ENCODE data around the gene HMGN5.

- TF ChIP-seq CTCF (IDR thresholded peaks at IDR 0.05) (no peak), POLR2A (IDR thresholded peaks at IDR 0.05) (no peak), POLR2AphosphoS5 (IDR thresholded peaks at IDR 0.05) (no peak)
These were observed 27.5 kb upstream of the HMGN5 start for GRCh38 chrX:81229229-81229628.

Measured in prostate gland (tissue), 2 donors.